A673 (cell line): ENCODE data around the gene PPTC7. TPM values are rescaled to one million over a fixed set of nuclear protein-coding genes. Genes with fewer than 3 reads are reported as not detected.
A peak's percentile ranks its signal among the peaks of the same experiment; 100 is the strongest.

Experiments
- BruUV-seq: library from RNA; stranded (reverse); fragments of 400-500 nt; replicated peaks from 2 replicates; lab custom pipeline; 2021; lab: Mats Ljungman, UMichigan
- CTCF ChIA-PET: fragments of 300-600 bp; sonication (Branson Sonifier 250); formaldehyde crosslinking; loops from one replicate; lab custom pipeline; 2022; ENCODE audit warnings: antibody characterized with exemption; lab: Charles Lee
- POLR2A ChIA-PET: fragments of 300-600 bp; sonication (Branson Sonifier 250); formaldehyde crosslinking; loops from one replicate; lab custom pipeline; 2022; ENCODE audit warnings: antibody characterized with exemption; ENCODE audit not compliant: low non-redundant PET; lab: Charles Lee
- DNase-seq: peaks from one replicate; pipeline ENCODE4 v3.0.0-alpha.2; 2015; ENCODE audit warnings: low spot score
- H3K27ac ChIP-seq: fragments of 200-600 bp; sonication (generic); 2 replicates; pipeline ENCODE4 v1.5.1; 2016; ENCODE audit warnings: mixed run types, low read depth, mild to moderate bottlenecking, mixed read lengths, antibody characterized with exemption, low read length; ENCODE audit not compliant: poor library complexity, severe bottlenecking
- H3K27me3 ChIP-seq: fragments of 200-600 bp; sonication (generic); replicated peaks from 2 replicates; pipeline ENCODE4 v1.6.1; 2017; ENCODE audit warnings: mixed run types, low read depth, mild to moderate bottlenecking, mixed read lengths, antibody characterized with exemption, low read length; ENCODE audit not compliant: insufficient read depth, poor library complexity
- H3K36me3 ChIP-seq: fragments of 200-600 bp; sonication (generic); 2 replicates; pipeline ENCODE4 v1.6.1; 2016; ENCODE audit warnings: mixed run types, mild to moderate bottlenecking, mixed read lengths, antibody characterized with exemption, low read length; ENCODE audit not compliant: insufficient read depth, poor library complexity, severe bottlenecking
- H3K4me1 ChIP-seq: fragments of 200-600 bp; sonication (generic); 2 replicates; pipeline ENCODE4 v1.6.1; 2017; ENCODE audit warnings: mixed run types, mild to moderate bottlenecking, mixed read lengths, antibody characterized with exemption, low read length; ENCODE audit not compliant: insufficient read depth, poor library complexity, severe bottlenecking
- H3K4me3 ChIP-seq: fragments of 200-600 bp; sonication (generic); 2 replicates; pipeline ENCODE4 v1.5.1; 2016; ENCODE audit warnings: low read depth, mixed run types, mild to moderate bottlenecking, mixed read lengths, low read length; ENCODE audit not compliant: poor library complexity, severe bottlenecking
- H3K9me3 ChIP-seq: fragments of 200-600 bp; sonication (generic); 2 replicates; pipeline ENCODE4 v1.6.1; 2016; ENCODE audit warnings: mixed run types, low read depth, mild to moderate bottlenecking, mixed read lengths, antibody characterized with exemption, low read length; ENCODE audit not compliant: poor library complexity, severe bottlenecking
- EZH2 ChIP-seq: fragments of 200-600 bp; sonication (generic); IDR thresholded peaks from 2 replicates; pipeline ENCODE4 v1.6.1; 2017; ENCODE audit warnings: borderline replicate concordance, low read depth, mild to moderate bottlenecking, mixed read lengths, antibody characterized with exemption, low read length; ENCODE audit not compliant: poor library complexity, severe bottlenecking
- intact Hi-C: fragments of 100-400 bp; cut with micrococcal nuclease; formaldehyde crosslinking; loops from one replicate; pipeline ENCODE4 v1.10.0; 2022; ENCODE audit not compliant: unreplicated experiment
- total RNA-seq: library from RNA; stranded (reverse); gene quantifications from 2 replicates; pipeline ENCODE4 v1.2.3, GENCODE V29; 2021
- TF ChIP-seq, protein P1 (sequence below): fragments of 300-800, 200-600 bp; sonication (generic); conservative IDR thresholded peaks from 2 replicates; pipeline ENCODE4 v1.5.1; 2017; ENCODE audit warnings: low read depth, mild to moderate bottlenecking, antibody characterized with exemption, low read length, moderate library complexity, mixed read lengths

The PPTC7 gene
- total RNA-seq, 1 experiment from 2014 or later, result 30.9 TPM

DNA sequence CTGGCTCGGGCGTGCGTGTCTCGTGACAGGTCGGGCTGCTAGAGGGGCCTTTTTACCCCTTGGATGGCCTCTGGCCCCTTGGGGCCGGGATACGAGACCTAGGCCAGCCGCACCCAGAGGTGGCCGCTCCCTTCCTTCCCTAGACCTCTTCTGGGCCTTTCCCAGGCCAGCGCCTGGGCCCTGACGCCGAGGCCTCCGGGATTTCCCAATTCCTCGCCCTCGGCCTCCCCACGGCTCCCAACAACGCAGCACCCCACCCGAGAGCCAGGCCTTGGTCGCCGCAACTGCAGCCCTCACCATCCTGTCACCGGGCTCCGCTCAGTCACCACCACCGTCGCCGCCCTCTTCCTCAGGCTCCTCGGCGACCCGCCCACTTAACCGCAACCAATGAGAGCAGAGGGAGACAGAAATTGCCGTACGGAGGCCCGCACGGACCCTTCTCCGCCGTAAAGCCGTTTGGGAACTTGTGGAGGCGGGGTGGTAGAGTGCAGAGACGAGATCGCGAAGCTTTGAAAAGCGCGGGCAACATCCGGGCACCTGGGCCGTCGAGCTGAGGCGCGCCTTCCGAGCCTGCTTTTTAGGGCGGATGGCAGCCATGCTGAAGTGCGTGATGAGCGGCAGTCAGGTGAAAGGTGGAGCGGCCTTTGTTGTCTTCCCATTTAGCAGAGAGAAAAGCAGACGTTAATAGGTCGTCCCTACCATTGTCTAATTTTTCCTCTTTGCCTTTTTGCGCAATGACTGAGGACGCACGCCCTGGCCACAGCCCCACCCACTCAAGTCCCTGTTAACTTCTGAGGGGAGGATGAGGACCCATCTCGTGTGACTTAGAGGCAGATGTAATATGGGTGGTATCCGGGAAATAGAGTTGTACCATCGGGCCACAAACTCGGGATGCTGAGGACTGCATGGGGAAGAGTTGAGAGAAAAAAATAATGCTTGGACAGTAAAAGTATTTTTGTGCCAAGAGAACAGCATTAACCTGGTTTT lies 81.1 kb downstream of the PPTC7 start, which contains the start of the genes RAD9B and VPS29:
TSS of gene RAD9B (plus strand) at position 580 of the 987 bp plus-strand sequence. CDS start at position 587, 7 bp downstream.
TSS of gene VPS29 (minus strand) at position 360 of the 987 bp plus-strand sequence. CDS start at position 300, 60 bp downstream.
- BruUV-seq, result TSS peak; percentile 78
- TF ChIP-seq EZH2, result no peak
- TF ChIP-seq, protein P1, sequence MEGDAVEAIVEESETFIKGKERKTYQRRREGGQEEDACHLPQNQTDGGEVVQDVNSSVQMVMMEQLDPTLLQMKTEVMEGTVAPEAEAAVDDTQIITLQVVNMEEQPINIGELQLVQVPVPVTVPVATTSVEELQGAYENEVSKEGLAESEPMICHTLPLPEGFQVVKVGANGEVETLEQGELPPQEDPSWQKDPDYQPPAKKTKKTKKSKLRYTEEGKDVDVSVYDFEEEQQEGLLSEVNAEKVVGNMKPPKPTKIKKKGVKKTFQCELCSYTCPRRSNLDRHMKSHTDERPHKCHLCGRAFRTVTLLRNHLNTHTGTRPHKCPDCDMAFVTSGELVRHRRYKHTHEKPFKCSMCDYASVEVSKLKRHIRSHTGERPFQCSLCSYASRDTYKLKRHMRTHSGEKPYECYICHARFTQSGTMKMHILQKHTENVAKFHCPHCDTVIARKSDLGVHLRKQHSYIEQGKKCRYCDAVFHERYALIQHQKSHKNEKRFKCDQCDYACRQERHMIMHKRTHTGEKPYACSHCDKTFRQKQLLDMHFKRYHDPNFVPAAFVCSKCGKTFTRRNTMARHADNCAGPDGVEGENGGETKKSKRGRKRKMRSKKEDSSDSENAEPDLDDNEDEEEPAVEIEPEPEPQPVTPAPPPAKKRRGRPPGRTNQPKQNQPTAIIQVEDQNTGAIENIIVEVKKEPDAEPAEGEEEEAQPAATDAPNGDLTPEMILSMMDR, result no peak
- Histone ChIP-seq H3K36me3 (no peaks in the 10 kb centered on the region), H3K9me3 (no peaks in the 10 kb centered on the region), H3K4me1 (peaks cover 14% of the 10 kb centered on the region), H3K27me3 (no peaks in the 10 kb centered on the region), H3K27ac (peak within 1 kb of the TSS; percentile 78), H3K4me3 (peak within 1 kb of the TSS; percentile 89)
- intact Hi-C loops, result no loop called here
- ChIA-PET POLR2A (interaction anchor here (0.9 kb wide), 1 partner anchor 79 kb away, joined by 4 read pairs; no protein-coding TSS in a partner anchor), CTCF (no interaction called here)
- peak; percentile 99 for DNase-seq

DNA sequence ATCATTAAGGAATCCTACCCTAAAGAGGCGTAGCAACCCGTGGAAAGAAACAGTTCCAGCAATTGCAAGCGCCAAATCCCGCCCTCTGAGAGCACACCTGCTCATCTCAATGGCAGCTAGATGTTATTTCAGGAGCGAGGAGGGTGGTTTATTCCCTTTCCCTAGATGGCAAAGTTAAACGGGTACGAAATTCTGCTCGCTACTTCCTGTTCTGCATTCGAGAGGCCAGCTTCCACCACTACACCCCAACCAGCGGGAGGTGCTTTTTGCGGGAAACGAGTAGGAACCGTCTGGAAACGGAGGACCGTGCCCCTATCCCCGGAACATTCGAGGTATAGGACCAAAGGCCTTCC lies 81.7 kb downstream of the PPTC7 start:
- H3K4me1 ChIP-seq, result peaks cover 14% of the 10 kb centered on the region
- no peaks in the 10 kb centered on the region for H3K27me3 ChIP-seq
- no peaks in the 10 kb centered on the region for H3K9me3 ChIP-seq
- intact Hi-C loops, result no loop called here
- peak; percentile 51 for DNase-seq
- TF ChIP-seq EZH2, result no peak
- TF ChIP-seq, protein P1, result no peak
- peaks cover 4% of the 10 kb centered on the region for H3K36me3 ChIP-seq
- peak overlapping the region; percentile 78 for H3K27ac ChIP-seq
- H3K4me3 ChIP-seq, result peak overlapping the region; percentile 89
- BruUV-seq, result TSS peak; percentile 44
- POLR2A ChIA-PET, result no interaction called here
- CTCF ChIA-PET, result no interaction called here

DNA sequence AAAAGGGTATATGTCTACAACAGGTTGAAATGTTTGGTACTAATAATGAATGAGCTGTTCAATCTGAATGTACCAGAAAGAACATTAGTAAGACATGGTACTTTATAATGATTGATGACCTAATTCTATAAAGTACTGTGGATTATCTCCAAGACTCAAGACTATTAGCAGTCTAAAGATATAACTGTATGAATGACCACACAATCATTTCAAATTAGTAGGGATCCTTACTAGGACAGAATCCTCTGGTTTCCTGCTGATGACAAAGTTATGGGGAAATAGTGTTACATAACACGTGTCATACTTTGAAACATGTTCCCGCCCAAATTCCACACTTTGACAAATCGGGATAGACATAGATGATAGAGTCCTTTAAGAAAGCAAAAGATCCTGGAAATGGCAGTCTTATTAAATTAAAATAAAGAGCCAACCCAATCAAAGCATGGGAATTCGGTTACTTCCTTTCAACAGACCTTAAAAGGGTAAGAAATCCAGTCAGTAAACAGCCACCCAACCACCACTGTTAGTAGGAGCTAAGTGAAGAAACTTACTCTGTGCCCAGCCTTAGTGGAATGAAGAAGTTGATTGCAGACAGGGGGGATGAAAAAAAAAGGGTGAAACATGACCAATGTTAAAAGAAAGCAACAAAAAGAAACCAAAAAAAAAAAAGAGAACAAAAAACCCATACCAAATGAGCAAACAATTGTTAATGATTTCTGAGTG lies 84.0 kb downstream of the PPTC7 start:
- peak; percentile 34 for DNase-seq
- no peak overlapping the region for H3K4me3 ChIP-seq
- intact Hi-C loops, result no loop called here
- TF ChIP-seq, protein P1, result no peak
- TF ChIP-seq EZH2, result no peak
- no peaks in the 10 kb centered on the region for H3K27me3 ChIP-seq
- POLR2A ChIA-PET, result no interaction called here
- H3K4me1 ChIP-seq, result peaks cover 14% of the 10 kb centered on the region
- peak overlapping the region; percentile 78 for H3K27ac ChIP-seq
- CTCF ChIA-PET, result interaction anchor here (0.7 kb wide), 1 partner anchor 655 kb away, joined by 3 read pairs; no protein-coding TSS in a partner anchor
- BruUV-seq, result no TSS peak
- no peaks in the 10 kb centered on the region for H3K9me3 ChIP-seq
- peaks cover 23% of the 10 kb centered on the region for H3K36me3 ChIP-seq
